Stimulated activated CD8-positive, alpha-beta memory T cell treated with anti-CD3 and anti-CD28 coated beads, Interleukin-15, amount 100 ng/mL, for 1 hour (primary cell): ENCODE data around the gene ROR2.

ENCODE experiments used
- DNase-seq: peaks from one replicate; pipeline ENCODE4 v3.0.0-alpha.2; 2020; ENCODE audit warnings: low read depth

Gene ROR2

GRCh38 chr9:91873637-91874051 is 76.4 kb downstream of the ROR2 start:
- DNase-seq: no peak

GRCh38 chr9:91868732-91869391 is 81.2 kb downstream of the ROR2 start:
- no peak for DNase-seq

GRCh38 chr9:91867740-91868139 is 82.3 kb downstream of the ROR2 start:
- DNase-seq: no peak

GRCh38 chr9:91865041-91865440 is 85.0 kb downstream of the ROR2 start:
- no peak for DNase-seq

- DNase-seq: no peak
Measured at GRCh38 chr9:91864380-91864779, 85.6 kb downstream of the ROR2 start.

- no peak for DNase-seq
Measured at GRCh38 chr9:91863469-91863868, 86.6 kb downstream of the ROR2 start.

GRCh38 chr9:91858213-91859030 is 91.6 kb downstream of the ROR2 start:
- no peak for DNase-seq

- no peak for DNase-seq
Measured at GRCh38 chr9:91857291-91858212, 92.5 kb downstream of the ROR2 start.

GRCh38 chr9:91856419-91856818 is 93.6 kb downstream of the ROR2 start:
- no peak for DNase-seq

- DNase-seq: no peak
Measured at GRCh38 chr9:91855196-91855595, 94.8 kb downstream of the ROR2 start.

GRCh38 chr9:91852801-91853347 is 97.2 kb downstream of the ROR2 start:
- DNase-seq: no peak

- no peak for DNase-seq
Measured at GRCh38 chr9:91849694-91850093, 100.3 kb downstream of the ROR2 start.

- DNase-seq: no peak
Measured at GRCh38 chr9:91848146-91848545, 101.9 kb downstream of the ROR2 start.

- DNase-seq: no peak
Measured at GRCh38 chr9:91847581-91848091, 102.4 kb downstream of the ROR2 start.

GRCh38 chr9:91845879-91846278 is 104.1 kb downstream of the ROR2 start:
- DNase-seq: no peak

- no peak for DNase-seq
Measured at GRCh38 chr9:91844701-91845291, 105.2 kb downstream of the ROR2 start.

GRCh38 chr9:91844190-91844589 is 105.8 kb downstream of the ROR2 start:
- DNase-seq: no peak

- DNase-seq: no peak
Measured at GRCh38 chr9:91843623-91844148, 106.3 kb downstream of the ROR2 start.

GRCh38 chr9:91843093-91843492 is 106.9 kb downstream of the ROR2 start:
- DNase-seq: no peak

- no peak for DNase-seq
Measured at GRCh38 chr9:91842358-91843049, 107.5 kb downstream of the ROR2 start.

GRCh38 chr9:91841591-91841990 is 108.4 kb downstream of the ROR2 start:
- no peak for DNase-seq
